ENCODE results near the gene SMARCD1.
A peak's percentile ranks its signal among the peaks of the same experiment; 100 is the strongest.

SMARCD1 gene

DNA sequence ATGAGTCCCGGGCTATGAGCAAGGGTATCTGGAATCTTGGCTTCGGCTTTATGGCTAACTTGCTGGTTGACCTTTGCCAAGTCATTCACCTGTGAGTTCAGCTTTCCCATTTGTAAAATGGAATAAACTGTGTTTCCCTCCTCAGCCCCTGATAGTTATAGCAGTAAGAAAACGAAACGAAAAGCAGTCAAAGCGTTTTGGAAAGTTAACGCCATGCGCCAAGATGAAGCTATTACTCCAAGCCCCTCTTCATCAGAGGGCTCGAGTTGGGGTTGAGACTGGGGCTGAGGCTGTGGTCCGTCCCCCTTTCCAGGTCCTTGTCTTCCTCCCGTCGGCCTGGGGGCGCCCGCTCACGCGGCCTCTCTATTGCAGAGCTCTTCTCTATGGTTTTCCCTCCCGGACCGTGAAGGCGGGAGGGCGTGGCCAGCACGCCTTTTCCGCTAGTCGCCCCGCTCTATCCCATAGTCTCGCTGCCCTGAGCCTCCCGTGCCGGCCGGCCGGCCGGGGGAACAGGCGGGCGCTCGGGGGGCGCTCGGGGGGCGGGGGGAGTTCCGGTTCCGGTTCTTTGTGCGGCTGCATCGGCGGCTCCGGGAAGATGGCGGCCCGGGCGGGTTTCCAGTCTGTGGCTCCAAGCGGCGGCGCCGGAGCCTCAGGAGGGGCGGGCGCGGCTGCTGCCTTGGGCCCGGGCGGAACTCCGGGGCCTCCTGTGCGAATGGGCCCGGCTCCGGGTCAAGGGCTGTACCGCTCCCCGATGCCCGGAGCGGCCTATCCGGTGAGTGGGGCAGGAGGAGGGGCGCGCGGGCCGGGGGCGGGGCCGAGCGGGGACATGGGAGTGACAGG, at the start of gene SMARCD1:
Gene SMARCD1, plus strand, starts transcription at position 568 of the 840 bp plus-strand sequence. Its CDS starts 28 bp downstream, at position 596.
- DNase-seq (ENCODE audit: low spot score): peak; percentile 94

DNA sequence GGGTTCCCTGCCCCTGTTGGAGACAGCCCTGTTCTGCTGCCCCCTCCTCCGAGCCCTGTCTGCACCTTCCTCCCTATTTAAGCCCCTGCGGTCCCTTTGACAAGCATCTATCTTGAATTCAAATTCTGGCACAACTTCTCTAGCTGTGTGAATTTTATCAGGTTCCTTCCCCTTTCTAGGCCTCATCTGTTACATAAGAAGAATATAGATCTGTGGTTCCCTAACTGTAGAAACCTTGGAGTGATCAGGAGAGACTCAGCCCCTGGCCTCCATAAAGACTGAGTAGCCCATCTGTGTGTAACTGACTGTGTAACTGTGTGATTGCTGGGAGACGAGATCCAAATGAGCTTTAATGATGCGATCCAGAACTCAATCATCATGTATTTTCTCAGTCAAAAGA, 46.8 kb upstream of the SMARCD1 start:
- DNase-seq (ENCODE audit: low spot score): no peak

DNA sequence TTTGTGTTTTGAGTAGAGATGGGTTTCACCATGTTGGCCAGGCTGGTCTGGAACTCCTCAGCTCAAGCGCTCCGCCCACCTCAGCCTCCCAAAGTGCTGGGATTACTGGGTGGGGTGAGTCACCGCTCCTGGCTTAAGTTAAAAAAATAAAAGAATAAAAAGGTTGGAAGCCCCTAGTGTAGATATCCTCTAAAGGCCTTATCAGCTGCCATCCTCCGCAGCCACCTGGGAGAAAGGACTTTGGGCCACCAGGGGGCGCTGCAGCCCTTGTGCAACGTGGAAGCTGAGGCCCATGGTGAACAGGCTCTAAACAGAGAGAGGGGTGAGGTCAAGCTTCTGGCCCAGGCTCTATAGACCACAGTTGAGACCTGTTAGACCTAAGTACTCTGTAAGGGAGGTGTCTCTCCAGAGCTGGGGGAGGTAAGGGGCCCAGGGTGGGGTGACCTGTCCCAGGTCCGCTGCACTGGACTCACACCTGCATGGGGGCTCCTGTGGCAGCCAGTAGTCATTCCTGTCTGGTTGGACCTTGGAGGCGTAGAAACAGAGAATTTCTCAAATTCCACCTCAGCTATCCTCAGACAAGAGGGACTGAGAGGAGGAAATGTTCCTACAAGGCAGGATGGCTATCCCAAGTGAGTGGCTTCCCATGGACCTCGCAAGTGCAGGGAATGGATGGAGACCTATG, 45.8 kb upstream of the SMARCD1 start:
- peak; percentile 80 for DNase-seq (ENCODE audit: low spot score)

DNA sequence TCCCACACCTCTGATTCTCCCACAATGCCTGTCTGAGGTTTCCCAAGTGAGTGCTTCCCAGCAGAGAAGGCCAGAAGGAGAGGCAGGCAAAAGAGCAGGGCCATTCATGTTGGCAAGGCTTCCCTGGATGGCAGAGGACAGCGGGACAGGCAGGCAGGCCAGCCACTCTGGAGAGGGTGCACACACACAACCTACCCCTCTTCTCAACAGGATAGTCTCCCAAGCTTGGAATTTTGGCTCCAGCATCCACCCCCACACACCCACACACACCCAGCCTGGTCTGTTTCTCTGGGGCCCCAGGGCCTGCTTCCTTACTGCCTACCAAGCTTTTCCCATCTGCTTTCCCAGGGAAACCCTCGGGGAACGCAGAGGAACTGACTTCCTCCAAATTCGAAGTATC, 44.5 kb upstream of the SMARCD1 start:
- no peak for DNase-seq (ENCODE audit: low spot score)

DNA sequence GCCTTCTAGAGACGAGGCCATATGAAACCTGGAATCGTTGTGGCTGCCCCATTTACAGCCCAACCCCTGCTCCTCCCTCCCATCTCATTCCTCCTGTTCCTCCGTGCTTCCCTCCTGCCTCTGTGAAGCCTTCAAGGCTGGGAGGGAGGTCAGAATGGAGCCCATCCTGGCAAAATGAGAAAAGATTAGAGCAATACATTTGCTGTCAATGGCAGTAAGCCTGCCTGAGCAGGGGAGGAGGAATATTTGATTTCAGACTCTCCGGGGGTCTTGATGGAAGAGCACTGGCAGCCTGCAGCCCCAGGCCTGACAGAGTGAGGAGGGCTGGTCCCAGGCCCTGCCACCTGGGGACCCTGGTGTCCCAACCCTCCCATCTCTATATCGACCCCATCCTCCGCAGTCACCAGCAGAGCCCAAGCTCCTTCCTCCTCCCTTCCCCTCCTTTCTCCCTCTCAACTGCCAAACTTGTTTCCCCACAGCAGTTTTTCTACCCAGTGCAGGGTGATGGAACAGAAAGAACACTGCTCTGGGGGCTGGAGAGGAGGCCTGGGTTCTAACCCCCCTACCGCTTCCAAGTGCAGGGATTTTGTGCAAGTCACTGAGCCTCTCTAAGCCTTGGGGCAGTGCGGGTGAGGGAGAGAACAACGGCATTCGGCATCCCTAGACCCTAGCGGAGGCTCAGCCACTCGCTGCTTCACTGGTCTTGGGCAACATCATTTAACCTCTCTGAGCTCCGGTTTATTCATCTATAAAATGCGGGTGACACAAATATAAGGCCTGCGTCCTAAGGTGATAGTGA, 43.9 kb upstream of the SMARCD1 start:
- no peak for DNase-seq (ENCODE audit: low spot score)

DNA sequence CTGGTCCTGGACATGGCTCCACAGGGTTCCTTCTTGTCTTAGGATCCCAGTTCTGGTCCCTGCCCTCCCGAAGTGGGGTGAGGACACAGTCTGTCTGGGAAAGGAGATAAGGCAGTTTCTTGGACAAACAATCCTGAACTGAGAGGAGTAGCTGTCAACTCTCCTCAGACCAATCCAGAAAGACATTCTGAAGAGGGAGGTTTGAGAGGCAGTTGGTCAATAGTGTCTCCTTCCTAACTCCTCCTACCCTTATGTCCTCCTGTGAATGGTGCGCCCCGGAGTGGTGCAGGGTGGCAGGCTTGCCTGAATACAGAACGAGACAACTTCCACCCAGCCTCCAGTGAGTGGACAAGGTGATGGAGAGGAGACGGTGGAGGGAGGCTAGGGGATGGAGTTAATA, 43.2 kb upstream of the SMARCD1 start:
- no peak for DNase-seq (ENCODE audit: low spot score)

DNA sequence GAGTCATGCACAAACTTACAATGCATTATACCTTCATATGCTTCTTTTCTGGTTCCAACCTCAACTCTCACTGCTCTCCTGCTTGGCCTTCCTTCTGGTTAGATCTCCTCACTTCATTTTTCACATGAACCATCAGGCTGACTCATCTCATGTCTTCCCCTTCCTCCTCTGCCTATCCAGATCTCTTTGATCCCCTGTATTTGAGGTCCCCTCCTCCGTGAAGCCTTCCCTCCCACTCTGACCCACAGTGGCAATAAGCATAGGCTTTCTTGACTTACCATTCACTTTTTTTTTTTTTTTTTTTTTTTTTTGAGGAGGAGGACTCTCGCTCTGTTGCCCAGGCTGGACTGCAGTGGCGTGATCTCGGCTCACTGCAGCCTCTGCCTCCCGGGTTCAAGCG, 42.4 kb upstream of the SMARCD1 start:
- no peak for DNase-seq (ENCODE audit: low spot score)

DNA sequence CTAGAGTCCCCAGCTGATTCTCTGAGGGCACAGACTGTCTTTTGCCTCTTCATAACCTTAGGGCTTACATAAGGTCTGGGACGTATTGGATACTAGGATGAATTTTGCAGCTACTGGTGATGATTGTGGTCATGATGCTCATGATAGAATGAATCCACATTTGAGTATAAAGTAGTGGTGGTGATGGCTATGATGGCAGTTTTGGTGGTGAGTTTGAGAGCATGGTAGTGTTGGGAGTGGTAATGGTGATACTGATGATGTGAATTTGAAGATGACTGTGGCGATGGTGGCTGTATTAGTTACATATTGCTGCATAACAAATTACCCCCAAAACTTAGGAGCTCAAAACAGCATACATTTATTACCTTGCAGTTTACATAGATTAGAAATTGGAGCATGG, 41.8 kb upstream of the SMARCD1 start:
- DNase-seq (ENCODE audit: low spot score): no peak

DNA sequence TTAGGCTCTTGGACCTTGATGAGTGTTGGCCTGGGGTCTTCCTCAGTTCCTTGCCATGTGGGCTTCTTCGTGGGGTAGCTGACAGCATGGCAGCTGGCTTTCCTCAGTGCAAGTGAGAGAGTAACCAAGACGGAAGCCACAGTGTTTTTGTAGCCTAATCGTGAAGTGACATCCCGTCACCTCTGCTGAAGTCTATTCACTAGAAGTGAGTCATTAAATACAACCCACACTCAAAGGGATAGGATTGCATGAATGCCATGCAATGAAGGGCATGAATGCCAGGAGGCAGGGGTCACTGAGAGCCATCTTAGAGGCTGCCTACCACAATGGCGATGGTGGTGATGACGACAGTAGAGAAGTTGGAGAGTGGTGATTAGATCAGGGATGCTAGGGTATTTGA, 41.3 kb upstream of the SMARCD1 start:
- no peak for DNase-seq (ENCODE audit: low spot score)

DNA sequence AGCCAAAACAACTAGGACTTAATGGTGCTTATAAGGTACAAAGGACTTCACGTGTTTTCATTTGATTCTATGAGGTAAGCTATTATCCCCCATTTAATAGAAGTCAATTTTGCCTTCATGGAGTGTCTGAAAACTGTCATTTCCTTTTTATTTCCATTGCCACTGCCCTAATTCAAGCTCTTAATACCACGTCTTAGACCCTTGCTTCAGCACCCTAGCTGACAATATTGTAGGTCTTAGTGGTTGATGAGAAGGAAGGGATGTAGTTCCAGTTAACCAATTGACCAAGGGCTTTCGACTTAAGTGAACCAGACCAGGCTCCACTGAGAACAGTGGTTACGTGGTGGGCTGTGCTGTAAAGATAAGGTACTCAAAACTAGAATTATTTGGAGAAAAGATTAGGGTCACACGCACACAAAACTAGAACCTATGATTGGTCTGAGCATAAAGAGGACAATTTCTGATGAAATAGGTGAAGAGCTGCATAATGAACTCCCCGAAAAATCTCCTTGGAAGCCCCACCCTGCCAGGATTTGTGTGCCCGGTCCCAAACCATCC, 37.4 kb upstream of the SMARCD1 start:
- no peak for DNase-seq (ENCODE audit: low spot score)

DNA sequence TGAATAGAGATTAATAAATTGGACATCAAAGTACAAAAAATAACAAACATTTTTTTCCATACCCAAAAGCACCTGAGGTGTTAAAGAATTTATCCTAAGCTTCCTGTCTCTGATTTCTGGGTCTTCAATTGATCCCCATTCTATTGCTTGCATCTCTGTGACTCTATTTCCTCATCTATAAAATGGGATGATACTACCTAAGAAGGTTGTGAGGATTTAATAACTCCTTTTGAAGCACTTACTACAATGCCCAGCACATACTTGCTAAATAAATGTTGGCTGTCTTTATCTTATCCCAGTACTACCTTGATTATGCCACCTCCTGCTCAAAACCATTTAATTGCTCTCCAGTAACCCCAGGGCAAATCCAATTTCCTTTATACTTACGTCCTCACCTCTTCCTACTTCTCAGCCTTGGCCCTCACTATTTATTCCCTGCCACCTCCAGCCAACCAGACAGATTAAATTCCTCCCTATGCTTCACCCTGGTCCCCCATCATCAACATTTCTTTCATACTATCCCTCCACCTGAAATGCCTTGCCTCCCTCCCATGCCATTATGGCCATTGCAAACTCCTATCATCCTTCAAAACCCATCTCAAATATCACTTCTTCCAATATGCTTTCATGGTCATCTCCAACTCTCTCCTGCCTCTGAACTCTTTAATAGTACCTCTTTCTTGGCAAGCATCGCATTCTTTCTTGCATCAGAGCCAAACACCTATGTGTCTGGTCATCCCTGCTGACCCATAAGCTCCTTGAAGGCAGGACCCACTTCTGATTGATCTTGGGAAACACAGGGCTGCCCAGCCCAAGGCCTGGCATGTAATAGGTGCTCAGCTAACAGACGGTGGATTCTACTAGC, 35.7 kb upstream of the SMARCD1 start:
- no peak for DNase-seq (ENCODE audit: low spot score)

DNA sequence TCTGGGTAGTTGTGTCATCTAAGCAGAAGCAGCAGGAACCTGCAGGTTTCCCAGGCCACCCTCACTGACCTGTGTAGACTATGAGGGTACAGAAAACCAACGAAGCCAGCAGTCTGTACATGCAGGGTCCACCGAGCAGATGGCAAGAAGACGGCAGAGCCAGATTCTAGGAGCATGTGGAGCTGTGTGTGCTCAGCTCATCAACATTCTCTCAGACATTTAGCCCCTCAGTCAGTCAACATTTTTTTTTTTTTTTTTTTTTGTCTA, 35.1 kb upstream of the SMARCD1 start:
- no peak for DNase-seq (ENCODE audit: low spot score)

DNA sequence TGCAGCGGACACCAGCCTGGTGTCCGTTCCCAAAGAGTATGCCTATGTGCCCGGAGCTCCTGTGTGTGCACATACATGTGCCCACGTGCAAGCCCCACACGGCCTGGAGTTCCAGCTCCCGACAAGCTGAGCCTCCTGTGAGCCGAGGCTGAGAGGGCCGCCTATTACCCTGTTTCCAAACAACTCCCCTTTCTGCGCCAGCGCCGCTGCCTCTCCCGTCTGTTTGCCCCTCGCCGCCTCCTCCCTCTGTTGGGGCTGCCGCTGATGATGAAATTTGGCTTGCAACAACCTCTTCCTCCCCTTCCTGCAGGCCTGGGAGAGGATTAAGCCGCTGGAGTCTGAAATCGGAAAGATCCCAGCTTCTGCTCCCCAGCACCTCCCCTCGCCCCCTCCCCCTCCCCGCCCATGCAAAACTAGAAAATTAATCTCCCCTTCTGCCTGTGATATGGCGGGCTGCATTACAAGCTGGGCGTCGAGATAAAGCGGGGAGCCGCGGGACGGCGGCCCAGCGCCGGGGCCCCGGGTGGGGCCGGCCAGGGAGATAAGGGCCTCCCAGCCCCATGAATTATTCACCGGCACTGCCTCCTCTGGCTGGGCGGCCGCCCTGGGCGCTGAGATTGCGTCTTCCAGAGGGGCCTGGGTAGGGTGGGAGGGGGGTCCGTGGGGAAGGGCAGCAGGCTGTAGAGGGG, 34.6 kb upstream of the SMARCD1 start:
- DNase-seq (ENCODE audit: low spot score): no peak

DNA sequence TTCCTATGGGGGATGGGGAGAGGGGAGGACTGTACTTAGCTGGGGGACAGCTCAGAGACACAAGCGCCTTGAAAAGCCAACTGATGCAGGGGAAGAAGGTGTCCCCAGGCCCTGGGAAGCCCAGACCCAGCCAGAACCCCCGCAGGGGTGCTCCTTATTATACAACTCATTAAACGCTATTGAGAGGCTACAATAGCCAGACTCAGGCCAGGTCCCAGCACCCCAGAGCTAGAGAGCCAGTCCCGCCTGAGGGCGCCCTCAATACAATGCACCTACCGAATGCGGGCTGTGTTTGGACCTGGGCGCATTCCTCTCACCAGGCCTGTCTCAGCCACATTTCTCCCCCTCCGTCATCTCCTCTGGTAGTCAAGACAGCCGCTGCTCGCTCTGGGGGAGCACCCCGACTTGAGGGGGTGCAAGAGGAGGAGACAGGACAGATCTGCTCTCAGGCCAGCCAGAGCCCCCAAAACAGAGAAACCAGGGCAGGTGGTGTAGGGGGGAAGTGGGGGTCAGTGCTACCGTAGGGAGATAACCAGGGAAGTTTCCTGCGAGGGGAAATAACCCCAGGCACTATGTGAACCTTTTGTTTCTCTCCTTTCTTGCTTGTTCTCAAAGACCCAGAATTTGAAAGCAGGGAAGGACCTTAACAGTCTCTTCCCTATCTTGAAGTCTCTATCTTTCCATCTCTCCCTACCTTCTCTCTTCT, 33.9 kb upstream of the SMARCD1 start:
- DNase-seq (ENCODE audit: low spot score): no peak

DNA sequence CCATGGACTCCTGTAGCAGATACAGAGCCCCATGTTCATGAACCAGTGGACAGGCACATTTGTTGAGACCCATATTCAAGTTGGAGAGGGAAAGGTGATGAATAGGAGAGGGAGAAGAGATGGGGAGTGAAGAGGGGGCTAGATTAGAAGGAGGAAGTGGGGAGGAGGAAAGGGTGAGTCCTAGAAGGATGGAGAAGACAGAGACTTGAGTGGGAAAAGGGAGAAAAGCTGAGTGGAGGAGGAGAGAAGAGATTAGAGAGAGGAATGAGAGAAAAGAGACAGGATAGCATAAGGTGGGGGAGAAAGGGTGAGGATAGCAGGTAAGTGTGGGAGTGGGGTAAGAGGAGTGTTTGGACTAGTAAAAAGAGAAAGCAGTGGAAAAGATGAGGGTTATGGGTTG, 32.6 kb upstream of the SMARCD1 start:
- DNase-seq (ENCODE audit: low spot score): no peak

DNA sequence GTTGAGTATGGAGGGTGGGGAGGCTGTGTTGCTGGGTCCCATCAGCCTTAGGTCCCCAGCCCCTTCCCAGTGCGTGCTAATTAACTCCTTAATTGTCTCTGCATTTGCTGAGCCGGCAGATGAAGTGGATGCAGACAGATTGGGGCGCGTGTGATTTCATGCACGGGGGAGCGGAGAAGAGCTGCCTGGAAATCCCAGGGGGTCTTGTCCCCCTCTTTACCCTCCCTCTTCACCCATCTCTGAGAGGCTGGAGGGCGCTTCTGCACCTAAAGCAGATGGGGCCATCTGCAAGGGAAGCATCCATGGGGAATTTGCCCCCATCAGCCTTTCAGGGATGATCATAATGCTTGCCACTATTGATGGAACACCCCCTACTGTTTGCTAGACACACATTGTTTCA, 32.2 kb upstream of the SMARCD1 start:
- DNase-seq (ENCODE audit: low spot score): no peak

DNA sequence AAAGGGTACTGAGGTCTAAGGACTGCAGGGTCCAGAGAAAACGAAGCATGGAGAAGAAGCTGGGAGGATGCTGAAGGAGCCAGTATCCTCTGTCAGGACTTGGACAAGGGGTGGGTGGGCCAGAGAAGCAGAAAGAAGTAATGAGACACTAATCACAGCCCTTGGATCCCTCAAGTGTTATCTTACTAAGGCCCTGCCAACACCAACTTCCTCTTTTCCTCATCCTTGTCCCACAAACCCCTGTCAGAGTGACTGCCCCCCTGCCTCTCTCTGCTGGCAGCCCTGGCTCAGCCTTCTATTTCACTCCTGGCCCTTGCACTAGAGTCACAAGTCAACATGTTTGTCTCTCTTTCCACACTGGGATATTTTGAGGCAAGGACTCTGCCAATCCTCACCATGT, 31.6 kb upstream of the SMARCD1 start:
- DNase-seq (ENCODE audit: low spot score): no peak

DNA sequence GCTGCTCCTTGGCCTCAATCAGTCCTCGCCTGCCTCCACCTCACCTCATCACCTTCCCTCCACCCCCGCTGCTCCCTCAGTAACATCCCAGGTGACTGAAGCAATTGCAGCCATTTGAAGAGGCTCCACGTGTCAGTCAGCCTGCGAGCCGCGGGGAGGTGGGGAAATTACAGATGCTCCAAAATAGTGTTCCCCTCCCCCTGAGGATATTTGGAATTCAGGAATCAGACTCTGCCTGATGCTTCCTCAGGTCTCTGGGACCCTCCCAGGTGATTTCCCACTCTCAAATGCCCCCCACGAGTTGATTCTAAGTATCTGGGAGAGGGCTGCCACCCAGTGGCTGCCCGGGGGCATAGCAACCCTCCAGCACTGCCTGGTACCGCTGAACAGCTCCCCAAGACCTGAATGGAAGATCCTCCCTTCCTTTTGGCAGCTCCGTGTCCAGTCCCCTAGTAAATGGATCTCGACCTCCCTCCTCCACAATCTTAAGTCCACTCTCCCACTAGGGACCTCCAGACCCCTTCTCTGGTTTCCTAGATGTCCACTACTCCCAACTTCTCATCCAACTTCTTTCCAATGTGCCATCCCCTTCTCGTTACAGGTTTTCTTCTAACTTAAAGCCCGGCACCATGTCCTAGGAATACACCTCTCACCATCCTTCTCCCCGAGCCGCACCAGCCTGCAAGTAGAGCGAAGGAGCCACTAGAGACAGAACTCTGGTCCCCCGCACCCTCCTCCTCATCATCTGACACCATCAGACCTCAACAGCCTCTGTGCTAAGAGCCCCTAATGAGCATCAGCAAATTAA, 29.1 kb upstream of the SMARCD1 start:
- DNase-seq (ENCODE audit: low spot score): peak; percentile 73

DNA sequence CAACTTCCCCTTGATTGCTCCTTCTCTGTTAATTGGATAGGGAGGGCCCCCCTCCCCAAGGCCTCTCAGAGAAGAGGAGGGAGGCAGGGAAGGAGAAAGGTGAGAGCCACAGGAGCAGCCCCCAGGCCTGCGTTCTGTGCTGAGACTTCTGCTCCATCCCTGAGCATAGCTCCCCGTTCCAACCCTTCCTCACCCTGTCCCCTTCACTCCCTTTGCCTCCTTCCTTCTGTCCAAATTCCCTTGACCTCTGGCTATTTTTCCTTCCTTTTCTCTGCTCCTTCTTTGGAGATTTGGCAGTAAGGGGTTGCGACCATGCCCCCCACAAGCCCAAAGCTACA, 28.5 kb upstream of the SMARCD1 start:
- DNase-seq (ENCODE audit: low spot score): no peak
